PC-9 (cell line): ENCODE results near the gene POU3F1. TPM values are rescaled to one million over a fixed set of nuclear protein-coding genes. Genes with fewer than 3 reads are reported as not detected.

Experiments used
- BruUV-seq: library from RNA; stranded (reverse); fragments of 400-500 nt; replicated peaks from 2 replicates; lab custom pipeline; 2021; lab: Mats Ljungman, UMichigan
- CTCF ChIA-PET: fragments of 300-600 bp; sonication (Branson Sonifier 250); formaldehyde crosslinking; loops from one replicate; lab custom pipeline; 2022; ENCODE audit warnings: antibody characterized with exemption; lab: Charles Lee
- POLR2A ChIA-PET: fragments of 300-600 bp; sonication (Branson Sonifier 250); formaldehyde crosslinking; loops from one replicate; lab custom pipeline; 2022; ENCODE audit warnings: antibody characterized with exemption; ENCODE audit not compliant: unreplicated experiment; lab: Charles Lee
- DNase-seq, 2 experiments: peaks; one replicate each; pipeline versions ENCODE4 v3.0.0 to v3.0.0-alpha.2; 2015 to 2022; ENCODE audit warnings: mixed read lengths in 1 of 2
- H2AFZ ChIP-seq: fragments of 200-600 bp; sonication (generic); 2 replicates; pipeline ENCODE4 v1.8.1; 2017; ENCODE audit warnings: antibody characterized with exemption
- H3F3A ChIP-seq: fragments of 200-600 bp; sonication (generic); 2 replicates; pipeline ENCODE4 v1.8.1; 2017; ENCODE audit warnings: antibody characterized with exemption, mild to moderate bottlenecking, low read depth; ENCODE audit not compliant: insufficient read depth
- H3K27ac ChIP-seq: fragments of 200-600 bp; sonication (generic); 2 replicates; pipeline ENCODE4 v1.6.1; 2016; ENCODE audit warnings: mixed run types
- H3K27me3 ChIP-seq: fragments of 200-600 bp; sonication (generic); 2 replicates; pipeline ENCODE4 v1.6.1; 2016; ENCODE audit warnings: low read depth, mixed run types; ENCODE audit not compliant: insufficient read depth
- H3K36me3 ChIP-seq: fragments of 200-600 bp; sonication (generic); 2 replicates; pipeline ENCODE4 v1.6.1; 2016; ENCODE audit warnings: low read depth, mixed run types
- H3K4me1 ChIP-seq: fragments of 200-600 bp; sonication (generic); replicated peaks from 2 replicates; pipeline ENCODE4 v1.6.1; 2016; ENCODE audit warnings: mixed run types; ENCODE audit not compliant: insufficient read depth
- H3K4me2 ChIP-seq: fragments of 200-600 bp; sonication (generic); 2 replicates; pipeline ENCODE4 v1.6.1; 2017; ENCODE audit warnings: mixed run types
- H3K4me3 ChIP-seq: fragments of 200-600 bp; sonication (generic); 2 replicates; pipeline ENCODE4 v1.6.1; 2016; ENCODE audit warnings: mixed run types
- H3K79me2 ChIP-seq: fragments of 200-600 bp; sonication (generic); 2 replicates; pipeline ENCODE4 v1.6.1; 2017; ENCODE audit warnings: low read depth, mixed run types
- H3K9me2 ChIP-seq: fragments of 200-600 bp; sonication (generic); 2 replicates; pipeline ENCODE4 v1.8.1; 2017; ENCODE audit warnings: mild to moderate bottlenecking; ENCODE audit not compliant: insufficient read depth
- H3K9me3 ChIP-seq: fragments of 200-600 bp; sonication (generic); 2 replicates; pipeline ENCODE4 v1.8.1; 2016; ENCODE audit warnings: low read depth; ENCODE audit not compliant: insufficient read depth
- H4K20me1 ChIP-seq: fragments of 200-600 bp; sonication (generic); 2 replicates; pipeline ENCODE4 v1.8.1; 2017; ENCODE audit not compliant: insufficient read depth
- CTCF ChIP-seq: fragments of 200-600 bp; sonication (generic); conservative IDR thresholded peaks from 2 replicates; pipeline ENCODE4 v1.6.1; 2017; ENCODE audit warnings: mixed run types, antibody characterized with exemption, mild to moderate bottlenecking, moderate library complexity
- EZH2 ChIP-seq: fragments of 200-600 bp; sonication (generic); IDR thresholded peaks from 2 replicates; pipeline ENCODE4 v1.8.0; 2017; ENCODE audit warnings: antibody characterized with exemption, low read depth
- intact Hi-C: fragments of 100-400 bp; cut with micrococcal nuclease; formaldehyde crosslinking; loops from one replicate; pipeline ENCODE4 v1.10.0; 2022; ENCODE audit not compliant: unreplicated experiment
- total RNA-seq: library from RNA; stranded (reverse); gene quantifications from 2 replicates; pipeline ENCODE4 v1.2.3, GENCODE V29; 2021

Gene POU3F1
- total RNA-seq, 1 experiment from 2014 or later: not detected

GRCh38 chr1:38055965-38056364, 9.4 kb upstream of the POU3F1 start:
- Histone ChIP-seq H3K4me1 (no peaks in the 10 kb centered on the region), H3K79me2 (no peaks in the 10 kb centered on the region), H3K4me2 (no peak overlapping the region), H3K9me3 (no peaks in the 10 kb centered on the region), H3K27ac (no peak overlapping the region), H3K36me3 (no peaks in the 10 kb centered on the region), H2AFZ (no peak overlapping the region), H4K20me1 (no peaks in the 10 kb centered on the region), H3K27me3 (peaks cover 9% of the 10 kb centered on the region; the same call in 1 of the 2 replicates), H3K9me2 (no peaks in the 10 kb centered on the region), H3K4me3 (no peak overlapping the region), H3F3A (no peaks in the 10 kb centered on the region)
- POLR2A ChIA-PET: no interaction called here
- BruUV-seq: no TSS peak
- intact Hi-C loops: no loop called here
- TF ChIP-seq EZH2 (no peak), CTCF (no peak)
- CTCF ChIA-PET: no interaction called here
- no peak for DNase-seq

GRCh38 chr1:38055398-38055797, 8.8 kb upstream of the POU3F1 start:
- Histone ChIP-seq H3K36me3 (no peaks in the 10 kb centered on the region), H3K4me1 (no peaks in the 10 kb centered on the region), H3K4me2 (no peak overlapping the region), H4K20me1 (no peaks in the 10 kb centered on the region), H3K9me3 (no peaks in the 10 kb centered on the region), H3K79me2 (no peaks in the 10 kb centered on the region), H3K27ac (no peak overlapping the region), H3K9me2 (no peaks in the 10 kb centered on the region), H2AFZ (no peak overlapping the region), H3K27me3 (peaks cover 4% of the 10 kb centered on the region; the same call in 1 of the 2 replicates), H3K4me3 (no peak overlapping the region), H3F3A (no peaks in the 10 kb centered on the region)
- TF ChIP-seq CTCF: no peak
- no peak for TF ChIP-seq EZH2
- intact Hi-C loops: no loop called here
- POLR2A ChIA-PET: no interaction called here
- no TSS peak for BruUV-seq
- no peak for DNase-seq
- CTCF ChIA-PET: no interaction called here

GRCh38 chr1:38053416-38054091, 7.0 kb upstream of the POU3F1 start:
- H3K36me3 ChIP-seq: no peaks in the 10 kb centered on the region
- ChIA-PET POLR2A (interaction anchor here (0.6 kb wide), 1 partner anchor 20 kb away, joined by 3 read pairs; no protein-coding TSS in a partner anchor), CTCF (no interaction called here)
- peak overlapping the region; percentile 33; the same call in 1 of the 2 replicates for H3K4me2 ChIP-seq
- H3K79me2 ChIP-seq: no peaks in the 10 kb centered on the region
- no peaks in the 10 kb centered on the region for H3K4me1 ChIP-seq
- TF ChIP-seq EZH2: no peak
- TF ChIP-seq CTCF: no peak
- H4K20me1 ChIP-seq: no peaks in the 10 kb centered on the region
- no peak for DNase-seq
- intact Hi-C loops: no loop called here
- H3K9me3 ChIP-seq: no peaks in the 10 kb centered on the region
- H3K27ac ChIP-seq: no peak overlapping the region
- BruUV-seq: no TSS peak
- H3K4me3 ChIP-seq: no peak overlapping the region
- no peak overlapping the region for H2AFZ ChIP-seq
- no peaks in the 10 kb centered on the region for H3K27me3 ChIP-seq
- no peaks in the 10 kb centered on the region for H3K9me2 ChIP-seq
- H3F3A ChIP-seq: no peaks in the 10 kb centered on the region
